CD14-positive monocyte (primary cell): Measurements from ENCODE around the gene HPS1. TPM values are rescaled to one million over a fixed set of nuclear protein-coding genes. Genes with fewer than 3 reads are reported as not detected.

Experiments
- DNase-seq, 3 donors: peaks; one replicate each; pipeline ENCODE4 v3.0.0-alpha.2; 2011 to 2022
- H2AFZ ChIP-seq: 2 replicates; pipeline ENCODE4 v1.6.0; 2012; ENCODE audit warnings: mild to moderate bottlenecking, low read depth, low read length, inconsistent platforms; ENCODE audit not compliant: insufficient read depth, poor library complexity, severe bottlenecking
- H3K27ac ChIP-seq, 2 donors: 1 replicate in 1 of 2; 2 replicates in 1 of 2; pipeline ENCODE4 v1.5.1; 2012 to 2013; ENCODE audit warnings: low read length in 2 of 2, control low read depth in 1 of 2, inconsistent platforms in 1 of 2, low read depth in 1 of 2, mild to moderate bottlenecking in 1 of 2
- H3K27me3 ChIP-seq, 2 donors: one replicate each; pipeline versions ENCODE4 v1.6.0 to v1.6.1; 2011 to 2013; ENCODE audit warnings: low read length in 2 of 2; ENCODE audit not compliant: control insufficient read depth in 2 of 2, insufficient read depth in 2 of 2
- H3K36me3 ChIP-seq, 2 donors: replicated peaks in 1 of 2; 1 replicate in 1 of 2; 2 replicates in 1 of 2; pipeline versions ENCODE4 v1.5.1 to v1.6.1; 2012 to 2013; ENCODE audit warnings: low read length in 2 of 2, control low read depth in 1 of 2, inconsistent platforms in 1 of 2, mild to moderate bottlenecking in 1 of 2; ENCODE audit not compliant: insufficient read depth in 2 of 2, control insufficient read depth in 1 of 2
- H3K4me1 ChIP-seq, 2 donors: 1 replicate in 1 of 2; 2 replicates in 1 of 2; pipeline versions ENCODE4 v1.5.1 to v1.6.1; 2012 to 2013; ENCODE audit warnings: low read length in 2 of 2, control low read depth in 1 of 2, inconsistent platforms in 1 of 2, mild to moderate bottlenecking in 1 of 2, moderate library complexity in 1 of 2; ENCODE audit not compliant: insufficient read depth in 2 of 2, control insufficient read depth in 1 of 2
- H3K4me2 ChIP-seq: replicated peaks from 2 replicates; pipeline ENCODE3; 2012; ENCODE audit warnings: low read length, moderate library complexity, mild to moderate bottlenecking; ENCODE audit not compliant: poor library complexity, severe bottlenecking; ENCODE audit errors: extremely low read depth
- H3K4me3 ChIP-seq, 3 experiments: fragments of 200-600 bp in 1 of 3; sonication (generic) in 1 of 3; replicated peaks in 1 of 3; 1 replicate in 2 of 3; 2 replicates in 1 of 3; pipeline ENCODE4 v1.5.1; 2011 to 2013; ENCODE audit warnings: low read length in 3 of 3, mild to moderate bottlenecking in 3 of 3, control low read depth in 2 of 3, low read depth in 2 of 3, inconsistent platforms in 1 of 3, moderate library complexity in 1 of 3
- H3K79me2 ChIP-seq: 2 replicates; pipeline ENCODE4 v1.6.0; 2012; ENCODE audit warnings: mild to moderate bottlenecking, control low read depth, inconsistent platforms, low read length, moderate library complexity; ENCODE audit not compliant: insufficient read depth
- H3K9ac ChIP-seq: 2 replicates; pipeline ENCODE4 v1.6.0; 2017; ENCODE audit warnings: low read length, mild to moderate bottlenecking; ENCODE audit not compliant: insufficient read depth, poor library complexity, severe bottlenecking
- H3K9me3 ChIP-seq, 2 donors: replicated peaks in 1 of 2; 1 replicate in 1 of 2; 2 replicates in 1 of 2; pipeline versions ENCODE4 v1.5.1 to v1.6.1; 2012 to 2013; ENCODE audit warnings: low read length in 2 of 2, control low read depth in 1 of 2; ENCODE audit not compliant: control insufficient read depth in 1 of 2, insufficient read depth in 1 of 2
- H4K20me1 ChIP-seq: 2 replicates; pipeline ENCODE4 v1.6.0; 2012; ENCODE audit warnings: mild to moderate bottlenecking, low read length, control low read depth, moderate library complexity; ENCODE audit not compliant: insufficient read depth
- H3K27ac Mint-ChIP-seq, 7 donors: one replicate each; pipeline ENCODE4 v1.8.0; 2020; ENCODE audit warnings: mild to moderate bottlenecking in 7 of 7, mixed read lengths in 7 of 7, moderate library complexity in 6 of 7, inconsistent platforms in 2 of 7
- H3K27me3 Mint-ChIP-seq, 3 donors: one replicate each; pipeline ENCODE4 v1.8.0; 2021 to 2022; ENCODE audit warnings: low read depth in 3 of 3, mild to moderate bottlenecking in 3 of 3, mixed read lengths in 3 of 3, moderate library complexity in 3 of 3, inconsistent platforms in 1 of 3
- H3K36me3 Mint-ChIP-seq, 2 donors: one replicate each; pipeline ENCODE4 v1.8.0; 2020; ENCODE audit warnings: mixed read lengths in 2 of 2, inconsistent platforms in 1 of 2, mild to moderate bottlenecking in 1 of 2
- H3K4me1 Mint-ChIP-seq: one replicate; pipeline ENCODE4 v1.8.0; 2020; ENCODE audit warnings: mild to moderate bottlenecking, mixed read lengths
- H3K4me3 Mint-ChIP-seq, 2 donors: one replicate each; pipeline ENCODE4 v1.8.0; 2020; ENCODE audit warnings: mild to moderate bottlenecking in 2 of 2, mixed read lengths in 2 of 2, moderate library complexity in 1 of 2
- H3K9me3 Mint-ChIP-seq, 7 donors: one replicate each; pipeline ENCODE4 v1.8.0; 2020 to 2022; ENCODE audit warnings: mixed read lengths in 7 of 7, mild to moderate bottlenecking in 6 of 7, moderate library complexity in 6 of 7, inconsistent platforms in 2 of 7
- WGBS: methylation state at CpG from one replicate; pipeline ENCODE4 v1.1.5; 2013; ENCODE audit warnings: missing lambda C conversion rate; ENCODE audit not compliant: insufficient coverage; 5-methylcytosine and 5-hydroxymethylcytosine counted together
- intact Hi-C, 2 donors: fragments of 100-400 bp; cut with micrococcal nuclease; formaldehyde crosslinking; loops; one replicate each; pipeline versions ENCODE4 v1.15.0 to v1.15.1; 2023
- polyA plus RNA-seq, 3 donors: library from polyadenylated mRNA; depleted of rRNA in 1 of 3; unstranded in 2 of 3; stranded (reverse) in 1 of 3; fragments of 300-500 nt in 2 of 3; fragments of >200 nt in 1 of 3; fragmentation: Illumina TruSeq in 2 of 3; gene quantifications; 1 replicate in 2 of 3; 2 replicates in 1 of 3; pipeline ENCODE4 v1.2.3, GENCODE V29; 2012 to 2021
- TF ChIP-seq, protein P1 (sequence below): fragments of 200-600 bp; IDR thresholded peaks from one replicate; pipeline ENCODE4 v1.8.0; 2022; ENCODE audit warnings: antibody characterized with exemption, mild to moderate bottlenecking

The HPS1 gene
- polyA plus RNA-seq, 3 donors, result 73.0 to 135 (median 85.2) TPM

DNA sequence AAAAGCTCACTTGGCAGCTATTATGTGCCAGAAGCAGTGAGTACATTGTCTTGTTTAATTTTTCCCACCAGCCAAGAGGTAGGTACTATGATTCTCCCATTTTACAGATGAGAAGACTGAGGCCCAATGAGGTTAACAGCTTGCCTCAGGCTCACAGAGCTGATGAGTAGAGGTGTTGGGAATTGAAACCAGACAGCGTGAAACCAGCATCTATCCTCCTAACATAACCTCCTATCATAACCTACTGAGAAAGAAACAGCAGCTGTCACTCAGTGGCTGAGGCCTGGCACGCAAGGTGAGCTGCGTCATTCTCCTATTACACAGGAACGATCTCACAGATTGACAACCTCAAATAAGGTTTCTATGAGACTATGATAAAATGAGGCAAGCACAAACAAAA is 37.9 kb downstream of the HPS1 start:
- H3K9me3 Mint-ChIP-seq, result peaks cover 0 to 2% (median 0%) of the 10 kb centered on the region in 7 donors
- H3K4me1 Mint-ChIP-seq, result no peaks in the 10 kb centered on the region

DNA sequence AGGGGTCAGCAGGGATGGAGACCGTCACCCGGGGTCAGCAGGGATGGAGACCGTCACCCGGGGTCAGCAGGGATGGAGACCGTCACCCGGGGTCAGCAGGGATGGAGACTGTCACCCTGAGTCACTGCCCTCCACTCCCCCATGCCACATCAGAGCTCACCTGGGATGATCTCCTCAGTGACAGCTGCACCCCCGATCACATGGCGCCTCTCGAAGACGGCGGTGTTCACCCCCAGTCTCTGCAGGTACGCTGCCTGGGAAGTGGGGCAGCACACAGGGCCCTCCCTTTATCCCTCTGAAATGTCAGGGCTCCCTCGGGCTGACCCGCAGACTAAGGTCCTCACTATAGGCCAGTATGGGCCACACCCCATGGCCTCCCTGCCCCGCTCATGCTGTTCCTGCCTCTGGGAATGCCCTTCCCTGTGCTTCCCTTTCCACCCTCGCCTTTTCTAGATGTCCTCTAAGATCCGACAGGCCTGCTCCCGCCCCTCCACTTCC is 38.9 kb downstream of the HPS1 start:
- H3K9me3 Mint-ChIP-seq, result peaks cover 0 to 2% (median 0%) of the 10 kb centered on the region in 7 donors
- peaks cover 0 to 5% (median 3%) of the 10 kb centered on the region in 3 donors for H3K27me3 Mint-ChIP-seq
- H3K4me1 Mint-ChIP-seq, result no peaks in the 10 kb centered on the region
- intact Hi-C loops, result no loop called here
- peaks cover 0 to 4% of the 10 kb centered on the region in 2 donors for H3K36me3 Mint-ChIP-seq
- 95% methylated on average over 13 of the region's 18 CpGs for WGBS
- no peak overlapping the region for H3K27ac ChIP-seq
- DNase-seq, result no peak
- H3K4me2 ChIP-seq, result no peak overlapping the region
- H3K36me3 ChIP-seq, result no peaks in the 10 kb centered on the region
- no peaks in the 10 kb centered on the region for H4K20me1 ChIP-seq
- no peak overlapping the region for H3K9ac ChIP-seq
- no peak overlapping the region for H3K4me3 ChIP-seq
- H3K4me3 Mint-ChIP-seq, result no peak overlapping the region
- no peaks in the 10 kb centered on the region for H3K4me1 ChIP-seq
- H2AFZ ChIP-seq, result no peak overlapping the region
- H3K27me3 ChIP-seq, result no peaks in the 10 kb centered on the region
- TF ChIP-seq, protein P1, sequence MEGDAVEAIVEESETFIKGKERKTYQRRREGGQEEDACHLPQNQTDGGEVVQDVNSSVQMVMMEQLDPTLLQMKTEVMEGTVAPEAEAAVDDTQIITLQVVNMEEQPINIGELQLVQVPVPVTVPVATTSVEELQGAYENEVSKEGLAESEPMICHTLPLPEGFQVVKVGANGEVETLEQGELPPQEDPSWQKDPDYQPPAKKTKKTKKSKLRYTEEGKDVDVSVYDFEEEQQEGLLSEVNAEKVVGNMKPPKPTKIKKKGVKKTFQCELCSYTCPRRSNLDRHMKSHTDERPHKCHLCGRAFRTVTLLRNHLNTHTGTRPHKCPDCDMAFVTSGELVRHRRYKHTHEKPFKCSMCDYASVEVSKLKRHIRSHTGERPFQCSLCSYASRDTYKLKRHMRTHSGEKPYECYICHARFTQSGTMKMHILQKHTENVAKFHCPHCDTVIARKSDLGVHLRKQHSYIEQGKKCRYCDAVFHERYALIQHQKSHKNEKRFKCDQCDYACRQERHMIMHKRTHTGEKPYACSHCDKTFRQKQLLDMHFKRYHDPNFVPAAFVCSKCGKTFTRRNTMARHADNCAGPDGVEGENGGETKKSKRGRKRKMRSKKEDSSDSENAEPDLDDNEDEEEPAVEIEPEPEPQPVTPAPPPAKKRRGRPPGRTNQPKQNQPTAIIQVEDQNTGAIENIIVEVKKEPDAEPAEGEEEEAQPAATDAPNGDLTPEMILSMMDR, result no peak
- H3K79me2 ChIP-seq, result no peaks in the 10 kb centered on the region
- no peaks in the 10 kb centered on the region for H3K9me3 ChIP-seq
- H3K27ac Mint-ChIP-seq, result no peak overlapping the region

More for the DNA sequence above, 37.9 kb downstream of the HPS1 start:
- Histone ChIP-seq H3K27ac (no peak overlapping the region), H3K4me2 (no peak overlapping the region), H3K79me2 (no peaks in the 10 kb centered on the region), H2AFZ (no peak overlapping the region), H3K4me3 (no peak overlapping the region), H3K9ac (no peak overlapping the region), H3K36me3 (no peaks in the 10 kb centered on the region), H3K9me3 (no peaks in the 10 kb centered on the region), H3K27me3 (no peaks in the 10 kb centered on the region), H3K4me1 (no peaks in the 10 kb centered on the region), H4K20me1 (no peaks in the 10 kb centered on the region)
- intact Hi-C loops, result no loop called here
- no peak for DNase-seq
- TF ChIP-seq, protein P1, result no peak
- Mint-ChIP-seq H3K36me3 (no peaks in the 10 kb centered on the region), H3K27me3 (peaks cover 0 to 3% (median 3%) of the 10 kb centered on the region in 3 donors), H3K27ac (peak overlapping the region in 1 of 7 donors; percentile 12), H3K4me3 (no peak overlapping the region)
- WGBS, result no CpG with 5 or more reads among the region's 4 CpGs
